ENCODE results near the gene GSTM2. TPM values are rescaled to one million over a fixed set of nuclear protein-coding genes. Genes with fewer than 3 reads are reported as not detected.
"Not testable (repeated sequence)": the region's sequence is repeated elsewhere in the genome, so short reads cannot be mapped to it uniquely, and the experiment has no call there.

GSTM2 gene
- total RNA-seq, 1 donor from 2014 or later = 20.4 TPM

DNA sequence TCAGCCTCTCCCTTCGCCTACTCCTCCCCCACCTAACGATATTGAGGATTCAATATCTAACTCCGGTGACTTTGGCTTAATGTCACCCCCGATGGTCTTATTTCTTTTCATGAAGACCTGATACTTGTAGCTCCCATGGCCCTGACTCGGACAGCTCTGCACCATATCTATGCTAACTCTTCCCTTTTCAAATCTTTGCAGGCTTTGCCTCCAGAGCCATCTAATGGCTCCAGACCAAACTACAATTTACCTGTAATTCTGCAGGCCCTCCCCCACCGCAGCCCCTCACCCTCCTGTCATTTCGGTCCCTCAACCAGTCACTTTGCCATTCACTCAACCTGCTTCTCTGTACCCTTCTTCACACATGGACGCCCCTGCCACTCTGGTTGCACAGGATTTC is 36.3 kb downstream of the GSTM2 start:
- Mint-ChIP-seq H3K27me3 (ENCODE audit: unreplicated experiment) (peaks cover 3% of the 10 kb centered on the region), H3K4me3 (ENCODE audit: unreplicated experiment) (no peak overlapping the region)

DNA sequence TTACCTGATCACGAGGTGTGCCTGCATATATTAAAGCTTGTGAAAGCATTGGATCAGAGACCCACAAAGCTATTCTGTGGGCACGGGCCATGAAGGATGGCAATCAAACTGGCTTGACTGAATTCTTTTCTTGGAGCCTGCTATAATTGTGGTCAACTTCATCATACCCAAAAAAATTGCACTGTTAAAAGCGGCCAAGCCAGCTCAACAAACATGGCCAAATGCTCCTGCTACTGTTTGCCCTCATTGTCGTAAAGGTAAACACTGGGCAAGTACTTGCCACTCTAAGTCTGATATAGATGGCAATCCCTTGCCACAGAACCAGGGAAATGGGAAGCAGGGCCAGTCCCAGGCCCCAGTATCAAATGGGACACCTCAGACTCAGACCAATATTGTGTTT is 37.6 kb downstream of the GSTM2 start:
- TF ChIP-seq, protein P1, sequence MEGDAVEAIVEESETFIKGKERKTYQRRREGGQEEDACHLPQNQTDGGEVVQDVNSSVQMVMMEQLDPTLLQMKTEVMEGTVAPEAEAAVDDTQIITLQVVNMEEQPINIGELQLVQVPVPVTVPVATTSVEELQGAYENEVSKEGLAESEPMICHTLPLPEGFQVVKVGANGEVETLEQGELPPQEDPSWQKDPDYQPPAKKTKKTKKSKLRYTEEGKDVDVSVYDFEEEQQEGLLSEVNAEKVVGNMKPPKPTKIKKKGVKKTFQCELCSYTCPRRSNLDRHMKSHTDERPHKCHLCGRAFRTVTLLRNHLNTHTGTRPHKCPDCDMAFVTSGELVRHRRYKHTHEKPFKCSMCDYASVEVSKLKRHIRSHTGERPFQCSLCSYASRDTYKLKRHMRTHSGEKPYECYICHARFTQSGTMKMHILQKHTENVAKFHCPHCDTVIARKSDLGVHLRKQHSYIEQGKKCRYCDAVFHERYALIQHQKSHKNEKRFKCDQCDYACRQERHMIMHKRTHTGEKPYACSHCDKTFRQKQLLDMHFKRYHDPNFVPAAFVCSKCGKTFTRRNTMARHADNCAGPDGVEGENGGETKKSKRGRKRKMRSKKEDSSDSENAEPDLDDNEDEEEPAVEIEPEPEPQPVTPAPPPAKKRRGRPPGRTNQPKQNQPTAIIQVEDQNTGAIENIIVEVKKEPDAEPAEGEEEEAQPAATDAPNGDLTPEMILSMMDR (IDR thresholded peaks at IDR 0.05; ENCODE audit: unreplicated experiment) = no peak
- Mint-ChIP-seq H3K27ac (ENCODE audit: unreplicated experiment) (no peak overlapping the region), H3K9me3 (ENCODE audit: unreplicated experiment) (peaks cover 4% of the 10 kb centered on the region), H3K4me3 (ENCODE audit: unreplicated experiment) (no peak overlapping the region), H3K27me3 (ENCODE audit: unreplicated experiment) (peaks cover 3% of the 10 kb centered on the region), H3K4me1 (ENCODE audit: unreplicated experiment) (no peaks in the 10 kb centered on the region), H3K36me3 (ENCODE audit: low read depth, unreplicated experiment) (peaks cover 15% of the 10 kb centered on the region)
- DNase-seq (ENCODE audit: low spot score) = no peak

More for the DNA sequence above, 36.3 kb downstream of the GSTM2 start:
- no peaks in the 10 kb centered on the region for H3K4me1 Mint-ChIP-seq (ENCODE audit: unreplicated experiment)
- TF ChIP-seq, protein P1 (IDR thresholded peaks at IDR 0.05; ENCODE audit: unreplicated experiment) = no peak
- DNase-seq (ENCODE audit: low spot score) = no peak
- no peak overlapping the region for H3K27ac Mint-ChIP-seq (ENCODE audit: unreplicated experiment)
- peaks cover 13% of the 10 kb centered on the region for H3K36me3 Mint-ChIP-seq (ENCODE audit: low read depth, unreplicated experiment)
- H3K9me3 Mint-ChIP-seq (ENCODE audit: unreplicated experiment) = peaks cover 4% of the 10 kb centered on the region

DNA sequence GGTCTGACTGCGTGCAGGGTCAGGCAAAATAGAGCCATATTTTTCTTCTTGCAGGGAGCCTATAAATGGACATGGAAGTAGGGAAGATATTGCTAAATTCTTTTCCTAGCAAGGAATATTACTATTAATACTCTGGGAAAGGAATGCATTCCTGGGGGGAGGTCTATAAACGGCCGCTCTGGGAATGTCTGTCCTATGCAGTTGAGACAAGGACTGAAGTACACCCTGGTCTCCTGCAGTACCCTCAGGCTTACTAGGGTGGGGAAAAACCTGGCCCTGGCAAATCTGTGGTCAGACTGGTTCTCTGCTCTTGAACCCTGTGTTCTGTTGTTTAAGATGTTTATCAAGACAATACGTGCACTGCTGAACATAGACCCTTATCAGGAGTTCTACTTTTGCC is 41.1 kb downstream of the GSTM2 start:
- H3K9me3 Mint-ChIP-seq (ENCODE audit: unreplicated experiment); H3K27me3 Mint-ChIP-seq (ENCODE audit: unreplicated experiment); DNase-seq (ENCODE audit: low spot score); H3K4me1 Mint-ChIP-seq (ENCODE audit: unreplicated experiment); H3K4me3 Mint-ChIP-seq (ENCODE audit: unreplicated experiment); H3K27ac Mint-ChIP-seq (ENCODE audit: unreplicated experiment): not testable (repeated sequence)
- H3K36me3 Mint-ChIP-seq (ENCODE audit: low read depth, unreplicated experiment) = peaks cover 11% of the 10 kb centered on the region

DNA sequence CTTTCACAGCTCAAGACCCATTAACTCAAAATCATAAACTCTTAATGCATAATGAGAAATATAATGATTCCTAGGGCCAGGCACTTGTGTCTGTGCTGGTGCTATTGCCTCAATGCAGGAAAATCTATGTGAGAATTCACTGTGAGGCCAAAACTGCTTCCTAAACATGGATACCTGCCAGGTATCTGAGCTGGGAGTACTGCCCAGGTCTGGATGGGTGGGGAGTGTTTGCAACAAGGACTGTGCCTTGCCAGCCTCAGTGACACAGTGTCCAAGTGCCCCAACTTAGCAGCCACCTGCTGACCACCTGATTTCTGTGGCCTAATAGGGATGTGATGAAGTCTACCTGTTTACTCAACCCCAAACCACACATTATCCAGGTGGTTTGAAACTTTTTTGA is 42.0 kb downstream of the GSTM2 start:
- H3K4me1 Mint-ChIP-seq (ENCODE audit: unreplicated experiment); H3K9me3 Mint-ChIP-seq (ENCODE audit: unreplicated experiment); H3K27ac Mint-ChIP-seq (ENCODE audit: unreplicated experiment); DNase-seq (ENCODE audit: low spot score); H3K4me3 Mint-ChIP-seq (ENCODE audit: unreplicated experiment); H3K27me3 Mint-ChIP-seq (ENCODE audit: unreplicated experiment): not testable (repeated sequence)
- H3K36me3 Mint-ChIP-seq (ENCODE audit: low read depth, unreplicated experiment) = peaks cover 11% of the 10 kb centered on the region

DNA sequence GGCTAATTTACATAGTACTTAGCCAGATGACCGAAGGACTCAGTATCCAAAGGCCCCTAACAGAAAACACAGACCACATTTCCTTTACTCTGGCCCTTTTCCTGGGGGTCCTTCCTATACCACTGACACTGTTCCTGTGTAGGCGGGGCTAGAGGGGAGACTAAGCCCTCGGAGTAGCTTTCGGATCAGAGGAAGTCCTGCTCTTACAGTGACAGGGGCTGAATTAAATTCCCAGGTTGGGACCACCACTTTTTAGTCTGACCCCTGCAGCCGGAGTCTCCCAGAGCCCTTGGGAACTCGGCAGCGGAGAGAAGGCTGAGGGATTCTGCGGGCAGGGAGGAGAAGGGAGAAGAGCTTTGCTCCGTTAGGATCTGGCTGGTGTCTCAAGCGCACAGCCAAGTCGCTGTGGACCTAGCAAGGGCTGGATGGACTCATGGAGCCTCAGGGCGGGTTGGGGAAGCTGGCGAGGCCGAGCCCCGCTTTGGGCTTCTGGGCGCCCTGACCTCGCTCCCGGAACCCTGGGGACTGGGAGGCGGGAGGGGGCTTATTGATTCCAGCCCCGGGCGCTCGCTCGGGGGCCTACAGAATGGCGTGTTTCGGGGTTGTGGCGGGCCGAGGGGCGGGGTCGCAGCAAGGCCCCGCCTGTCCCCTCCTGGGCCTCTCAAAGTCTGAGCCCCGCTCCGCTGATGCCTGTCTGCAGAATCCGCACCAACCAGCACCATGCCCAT is 43.9 kb downstream of the GSTM2 start, which contains the start of gene GSTM5:
GSTM5 (plus strand) TSS at position 659 of the 728 bp plus-strand sequence; CDS start at position 721, 62 bp downstream.
- not testable (repeated sequence) for DNase-seq (ENCODE audit: low spot score)
- peaks cover 11% of the 10 kb centered on the region for H3K36me3 Mint-ChIP-seq (ENCODE audit: low read depth, unreplicated experiment)

DNA sequence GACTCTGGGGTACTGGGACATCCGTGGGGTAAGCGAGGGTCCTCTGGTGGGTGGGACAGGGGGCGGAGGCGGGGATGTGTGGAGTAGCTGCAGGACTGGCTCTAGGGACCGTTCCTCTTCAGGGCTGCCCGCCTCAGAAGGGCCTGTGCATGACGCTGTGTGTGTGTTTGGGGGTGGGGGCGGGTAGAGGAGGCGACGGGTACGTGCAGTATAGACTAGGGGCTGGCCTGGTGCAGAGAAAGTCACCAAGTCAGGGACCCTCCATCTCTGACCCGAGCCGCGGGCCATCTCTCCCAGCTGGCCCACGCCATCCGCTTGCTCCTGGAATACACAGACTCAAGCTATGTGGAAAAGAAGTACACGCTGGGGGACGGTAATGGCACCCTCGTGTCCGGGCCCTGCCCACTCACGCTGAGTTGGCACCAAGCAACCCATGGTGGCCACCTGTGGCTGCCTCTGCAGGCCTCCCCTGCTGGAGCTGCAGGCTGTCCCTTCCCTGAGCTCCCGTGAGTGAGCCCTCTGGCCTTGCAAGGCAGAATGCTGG is 44.5 kb downstream of the GSTM2 start:
- Mint-ChIP-seq H3K4me1 (ENCODE audit: unreplicated experiment) (peaks cover 6% of the 10 kb centered on the region), H3K9me3 (ENCODE audit: unreplicated experiment) (no peaks in the 10 kb centered on the region), H3K27ac (ENCODE audit: unreplicated experiment) (no peak overlapping the region), H3K4me3 (ENCODE audit: unreplicated experiment) (no peak overlapping the region), H3K36me3 (ENCODE audit: low read depth, unreplicated experiment) (peaks cover 8% of the 10 kb centered on the region), H3K27me3 (ENCODE audit: unreplicated experiment) (peaks cover 7% of the 10 kb centered on the region)
- DNase-seq (ENCODE audit: low spot score) = no peak
- TF ChIP-seq, protein P1 (IDR thresholded peaks at IDR 0.05; ENCODE audit: unreplicated experiment) = no peak

More for the DNA sequence above, 43.9 kb downstream of the GSTM2 start, which contains the start of gene GSTM5:
- not testable (repeated sequence) for H3K27ac Mint-ChIP-seq (ENCODE audit: unreplicated experiment); H3K4me3 Mint-ChIP-seq (ENCODE audit: unreplicated experiment); H3K4me1 Mint-ChIP-seq (ENCODE audit: unreplicated experiment); H3K9me3 Mint-ChIP-seq (ENCODE audit: unreplicated experiment); H3K27me3 Mint-ChIP-seq (ENCODE audit: unreplicated experiment)
